HG03342 (cell line): ENCODE results near the gene CALU.
A peak's percentile ranks its signal among the peaks of the same experiment; 100 is the strongest.

ENCODE experiments used
- ATAC-seq: cut with Tn5 transposase; IDR thresholded peaks from one replicate; pipeline ENCODE4 v1.9.1; 2021; ENCODE audit warnings: mild to moderate bottlenecking, moderate library complexity; ENCODE audit not compliant: unreplicated experiment

Gene CALU

DNA sequence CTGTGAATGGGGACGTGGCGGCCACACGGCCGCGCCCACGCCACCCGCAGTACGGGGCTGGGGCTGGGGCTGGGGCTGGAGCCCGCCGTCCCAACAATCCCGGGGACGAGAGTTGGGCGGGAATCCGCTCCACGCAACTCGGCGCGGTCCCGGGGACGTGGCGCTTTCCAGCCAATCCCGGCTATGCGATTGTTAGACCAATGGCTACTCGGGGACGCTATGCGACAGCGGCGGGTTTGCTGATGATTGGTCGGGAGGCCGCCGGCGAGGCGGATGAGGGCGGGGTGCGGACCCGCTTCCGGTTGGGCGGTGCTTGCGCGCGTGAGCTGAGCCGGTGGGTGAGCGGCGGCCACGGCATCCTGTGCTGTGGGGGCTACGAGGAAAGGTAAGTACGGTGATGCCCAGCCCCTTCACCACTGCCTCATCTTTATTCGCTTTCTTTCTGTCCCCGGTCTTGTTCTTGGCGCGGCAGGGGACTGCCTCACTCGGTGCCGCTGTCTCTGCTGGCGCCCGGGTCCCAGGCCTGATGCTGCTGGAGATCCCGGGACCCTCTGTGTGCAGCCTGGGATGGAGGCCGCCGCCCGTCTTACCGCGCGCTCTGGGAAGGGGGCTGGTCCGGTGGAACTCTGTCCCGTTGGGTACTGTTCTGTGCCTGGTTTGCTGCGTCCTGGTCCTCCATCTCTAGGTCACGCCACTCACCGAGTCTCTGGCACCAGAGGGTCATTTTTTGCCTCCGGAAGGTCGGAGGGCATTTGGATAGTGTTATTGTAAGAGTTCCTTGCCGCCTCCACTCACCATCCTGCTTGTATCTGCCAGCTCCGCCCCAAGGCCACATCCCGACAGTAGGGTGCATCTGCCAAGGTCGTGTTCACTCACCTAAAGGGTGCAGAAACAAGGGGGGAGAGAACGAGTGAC, at the start of gene CALU:
CALU (plus strand) TSS at position 312 of the 915 bp plus-strand sequence. CDS start 9,225 bp downstream, outside the sequence.
- peak; percentile 98 for ATAC-seq

DNA sequence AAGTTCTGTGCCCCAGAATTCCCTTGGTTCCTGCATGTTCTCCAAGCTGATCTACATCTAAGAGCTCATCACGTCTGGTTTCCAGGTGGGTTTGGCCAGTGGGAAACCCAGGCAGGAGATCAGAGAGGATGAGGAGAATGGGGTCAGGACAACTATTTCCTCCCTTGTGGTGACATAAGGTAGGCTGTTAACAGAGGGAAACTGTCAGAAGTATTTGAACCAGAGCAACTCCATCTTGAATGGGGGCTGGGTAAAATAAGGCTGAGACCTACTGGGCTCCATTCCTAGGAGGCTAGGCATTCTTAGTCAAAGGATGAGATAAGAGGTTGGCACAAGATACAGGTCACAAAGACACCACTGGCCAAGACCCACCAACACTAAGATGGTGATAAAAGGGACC, 47.9 kb upstream of the CALU start:
- ATAC-seq = no peak

DNA sequence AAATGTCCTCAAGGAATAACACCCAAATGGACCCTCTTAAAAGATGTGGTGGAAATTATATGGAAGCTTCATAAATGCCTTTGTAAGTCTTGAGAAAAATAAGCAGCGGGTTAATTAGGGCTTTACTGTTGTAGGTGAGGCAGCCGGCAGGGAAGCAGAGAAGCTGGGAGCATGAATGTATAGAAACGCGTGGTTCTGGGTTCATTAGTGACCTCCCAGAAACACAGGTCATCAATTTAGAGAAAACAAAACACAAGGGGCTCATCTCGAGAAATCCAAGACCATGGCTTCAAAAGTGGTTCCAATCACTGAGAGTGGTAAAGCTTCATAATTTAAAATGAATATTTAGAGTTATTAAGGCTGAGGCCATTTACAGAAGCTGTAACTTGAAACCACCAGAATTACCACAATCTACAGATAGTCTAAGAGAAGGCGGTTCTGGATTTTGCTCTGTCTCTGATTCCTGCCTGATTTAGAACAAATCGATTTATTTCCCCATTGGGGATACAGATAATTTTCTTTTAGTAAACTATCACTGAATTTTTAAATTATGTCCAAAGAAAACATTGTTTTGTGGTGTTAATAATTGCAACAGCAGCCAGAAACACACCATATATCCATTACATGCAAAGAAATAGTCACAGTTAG, 46.4 kb upstream of the CALU start:
- ATAC-seq = no peak

DNA sequence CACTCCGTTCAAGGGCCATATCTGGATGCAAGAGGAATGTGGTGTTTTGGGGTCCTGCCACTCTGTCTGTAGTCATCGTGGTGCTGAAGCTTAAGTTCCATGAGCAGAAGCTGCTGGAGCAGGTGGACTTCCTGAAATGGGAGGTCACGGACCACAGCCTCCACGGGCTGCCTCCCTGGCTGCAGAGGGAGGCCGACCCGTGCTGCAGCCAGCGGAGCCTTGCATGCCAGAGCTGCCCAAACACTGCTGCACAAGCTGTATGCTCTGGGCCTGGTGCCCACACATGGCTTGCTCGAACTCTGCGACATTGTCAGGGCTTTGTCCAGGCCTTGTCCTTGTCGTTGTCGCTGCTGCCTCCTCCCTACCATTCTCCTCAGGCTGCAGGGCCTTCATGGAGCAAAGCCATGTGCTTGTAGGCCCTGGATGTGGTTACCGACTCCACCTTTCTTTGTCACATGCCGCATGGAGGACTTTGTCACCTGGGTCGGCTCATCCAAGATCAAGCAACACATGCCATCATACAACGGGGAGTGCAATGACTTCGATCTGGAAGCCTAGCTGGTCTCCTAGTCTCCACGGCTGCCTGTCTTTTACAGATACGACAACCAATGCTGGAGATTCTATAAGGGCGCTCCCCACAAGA, 45.7 kb upstream of the CALU start:
- no peak for ATAC-seq

DNA sequence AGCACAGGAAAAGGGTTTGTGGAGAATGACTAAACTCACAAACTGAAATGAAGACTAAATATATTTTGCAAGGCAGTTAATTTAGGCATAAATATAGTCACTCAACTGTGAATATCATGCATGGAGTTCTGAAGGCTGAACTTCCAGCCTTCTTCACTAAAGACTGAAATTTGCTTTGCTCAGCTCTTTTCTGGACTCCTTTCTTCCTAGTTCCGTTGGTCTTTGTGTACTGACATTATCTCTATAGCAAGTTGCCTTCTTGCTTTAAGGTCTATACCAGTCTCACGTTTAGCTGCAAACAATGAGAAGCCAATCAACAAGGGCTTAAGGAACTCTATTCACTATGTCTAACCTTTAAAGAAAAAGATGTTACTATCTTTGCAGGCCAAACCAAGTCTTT, 44.4 kb upstream of the CALU start:
- ATAC-seq = no peak

DNA sequence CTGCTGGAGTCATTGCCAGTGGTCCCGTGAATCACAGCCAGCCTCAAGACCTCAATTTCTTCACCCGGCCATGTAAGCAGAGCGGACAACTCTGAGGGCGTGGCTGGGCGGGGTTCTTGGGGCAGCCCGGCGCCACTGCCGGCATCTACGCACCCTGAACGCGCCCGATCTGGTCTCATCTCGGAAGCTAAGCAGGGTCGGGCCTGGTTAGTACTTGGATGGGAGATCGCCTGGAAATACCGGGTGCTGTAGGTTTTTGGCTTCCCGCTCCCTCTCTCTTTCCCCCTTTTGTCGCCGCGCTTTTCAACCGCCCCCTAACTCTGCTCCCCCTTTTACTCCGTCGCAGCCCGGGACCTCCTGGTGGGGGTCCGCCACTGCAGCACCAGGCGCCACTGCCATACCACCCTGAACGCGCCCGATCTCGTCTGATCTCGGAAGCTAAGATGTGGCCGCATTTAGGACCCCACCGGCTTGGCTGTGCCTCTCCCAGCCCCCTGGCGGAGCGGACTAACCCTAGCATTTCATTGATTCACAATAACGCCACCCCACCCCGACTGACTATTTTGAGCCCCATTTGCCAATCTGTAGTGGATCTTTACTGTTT, 41.8 kb upstream of the CALU start:
- ATAC-seq = peak; percentile 47

DNA sequence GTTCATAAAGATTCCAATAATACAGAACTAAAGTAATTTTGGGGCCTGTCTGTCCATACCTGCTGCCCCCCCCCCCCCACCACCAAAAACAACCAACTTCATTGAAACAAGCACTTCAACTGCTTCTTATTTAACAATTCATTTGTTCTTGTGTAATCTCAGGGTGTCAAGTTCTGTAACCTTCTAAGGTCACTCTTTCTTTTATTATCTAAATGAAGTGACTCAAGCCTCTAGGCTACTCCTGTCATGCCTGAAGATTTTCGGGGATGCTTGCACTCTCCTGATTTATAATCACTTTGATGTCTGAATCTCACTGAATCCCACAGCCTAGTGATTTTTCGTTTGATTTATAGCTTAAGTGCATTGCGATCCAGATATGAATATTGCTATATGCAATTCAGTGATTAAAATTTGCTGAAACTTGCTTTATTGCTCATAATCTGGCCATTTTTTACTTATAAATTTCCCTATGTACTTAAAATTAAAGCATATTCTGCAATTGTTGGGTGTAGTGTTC, 39.9 kb upstream of the CALU start:
- ATAC-seq = no peak

DNA sequence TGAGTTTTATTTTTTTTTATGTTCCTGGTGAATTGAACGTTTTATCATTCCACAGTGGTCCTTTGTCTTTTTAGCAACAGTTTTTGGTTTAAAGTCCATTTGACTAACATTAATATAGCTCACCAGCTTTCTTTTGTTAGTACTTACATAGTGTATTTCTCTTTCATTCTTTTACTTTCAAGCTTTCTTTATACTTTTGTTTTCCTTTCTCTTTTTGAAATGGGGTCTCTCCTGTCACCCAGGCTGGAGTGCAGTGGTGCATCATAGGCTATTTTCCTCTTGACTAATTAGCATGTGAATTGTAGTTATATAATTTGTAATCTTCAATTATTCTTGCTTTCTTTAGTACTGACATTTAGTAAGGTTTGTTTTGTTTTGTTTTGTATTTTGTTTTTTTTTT, 39.3 kb upstream of the CALU start:
- no peak for ATAC-seq

DNA sequence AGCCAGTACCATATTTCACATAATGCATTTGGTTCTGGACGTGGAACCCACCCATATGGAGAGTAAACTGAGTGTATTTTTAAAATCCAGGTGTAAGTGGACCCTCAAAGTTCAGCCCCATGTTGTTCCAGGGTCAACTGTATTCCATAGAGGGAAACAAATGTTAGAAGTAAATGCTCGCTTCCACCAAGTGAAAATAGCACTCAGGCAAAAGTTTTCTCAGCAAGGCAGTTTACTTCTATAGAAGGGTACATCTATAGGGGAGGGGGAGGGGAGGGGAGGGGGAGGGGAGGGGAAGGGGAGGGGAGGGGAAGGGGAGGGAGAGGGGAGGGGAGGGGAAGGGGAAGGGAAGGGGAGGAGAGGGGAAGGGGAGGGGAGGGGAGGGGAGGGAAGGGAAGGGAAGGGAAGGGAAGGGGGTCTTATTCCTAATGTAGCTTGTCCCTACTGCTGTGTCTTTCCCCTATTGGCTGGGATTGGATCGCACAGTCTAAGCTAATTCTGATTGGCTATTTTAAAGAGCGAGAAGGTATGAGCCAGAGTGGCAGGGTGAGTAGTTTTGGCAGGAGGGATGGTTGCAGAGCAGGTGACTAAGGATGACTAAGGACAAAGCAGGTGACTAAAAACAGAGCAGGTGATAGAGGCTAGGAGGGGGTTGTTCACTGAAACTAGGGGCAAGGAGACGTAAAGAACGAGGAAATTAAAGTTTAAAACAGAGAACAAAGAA, 37.9 kb upstream of the CALU start:
- ATAC-seq = no peak

DNA sequence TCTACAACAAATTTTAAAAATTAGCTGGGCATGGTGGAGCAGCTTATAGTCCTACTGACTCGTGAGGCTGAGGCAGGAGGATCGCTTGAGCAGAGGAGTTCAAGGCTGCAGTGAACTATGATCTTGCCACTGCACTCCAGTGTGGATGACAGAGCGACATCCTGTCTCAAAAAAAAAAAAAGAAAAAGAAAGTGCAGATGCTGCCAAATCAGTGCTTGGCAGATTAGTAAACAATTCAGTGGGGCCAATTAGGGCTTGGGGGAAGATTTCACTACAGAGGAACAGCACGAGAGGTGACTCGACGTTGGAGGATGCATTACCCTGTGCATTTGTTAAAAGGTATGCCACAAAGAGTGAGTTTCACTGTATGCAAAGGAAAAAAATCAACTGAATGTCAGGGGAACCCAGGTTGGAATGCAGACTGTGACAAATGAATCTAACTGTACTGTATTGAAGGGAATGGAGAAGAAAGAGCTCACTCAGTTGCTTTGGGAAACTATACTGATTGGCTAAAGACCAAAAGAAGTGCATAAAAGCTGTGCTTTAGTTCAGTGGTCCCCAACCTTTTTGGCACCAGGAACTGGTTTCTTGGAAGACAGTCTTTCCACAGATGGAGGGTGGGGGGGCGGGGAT, 35.4 kb upstream of the CALU start:
- no peak for ATAC-seq

DNA sequence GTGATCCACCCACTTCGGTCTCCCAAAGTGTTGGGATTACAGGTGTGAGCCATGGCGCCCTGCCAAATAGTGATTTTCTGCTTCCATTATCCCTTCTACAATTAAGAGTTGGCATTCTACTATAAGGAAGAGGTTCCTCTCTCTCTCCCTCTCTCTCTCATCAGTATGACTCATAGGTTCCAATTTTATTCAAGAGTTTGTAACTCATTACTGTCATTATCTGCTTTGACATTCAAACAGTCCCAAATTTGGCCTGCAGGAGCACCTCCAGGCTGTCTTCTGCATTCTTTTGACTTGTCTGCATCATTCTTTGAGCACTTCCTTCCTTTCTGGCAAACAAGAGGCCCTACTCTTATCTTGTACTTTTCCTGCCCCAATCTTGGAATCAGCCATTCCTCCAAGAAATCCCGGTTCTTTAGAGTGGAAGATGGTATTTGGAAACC, 33.2 kb upstream of the CALU start:
- no peak for ATAC-seq

DNA sequence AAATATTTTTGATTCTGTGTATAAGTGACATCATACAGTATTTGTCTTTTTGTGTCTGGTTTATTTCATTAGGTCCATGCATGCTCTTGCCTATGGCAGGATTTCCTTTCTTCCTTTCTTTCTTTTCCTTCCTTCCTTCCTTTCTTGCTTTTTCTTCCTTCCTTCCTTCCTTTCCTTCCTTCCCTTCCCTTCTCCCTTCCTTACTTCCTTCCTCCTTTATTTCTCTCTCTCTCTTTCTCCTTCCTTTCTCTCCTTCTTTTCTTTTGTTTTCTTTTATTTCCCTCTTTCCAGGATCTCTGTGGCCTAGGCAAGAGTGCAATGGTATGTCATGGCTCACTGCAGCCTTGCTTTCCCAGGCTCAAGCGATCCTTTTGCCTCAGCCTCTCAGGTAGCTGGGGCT, 31.4 kb upstream of the CALU start:
- no peak for ATAC-seq

DNA sequence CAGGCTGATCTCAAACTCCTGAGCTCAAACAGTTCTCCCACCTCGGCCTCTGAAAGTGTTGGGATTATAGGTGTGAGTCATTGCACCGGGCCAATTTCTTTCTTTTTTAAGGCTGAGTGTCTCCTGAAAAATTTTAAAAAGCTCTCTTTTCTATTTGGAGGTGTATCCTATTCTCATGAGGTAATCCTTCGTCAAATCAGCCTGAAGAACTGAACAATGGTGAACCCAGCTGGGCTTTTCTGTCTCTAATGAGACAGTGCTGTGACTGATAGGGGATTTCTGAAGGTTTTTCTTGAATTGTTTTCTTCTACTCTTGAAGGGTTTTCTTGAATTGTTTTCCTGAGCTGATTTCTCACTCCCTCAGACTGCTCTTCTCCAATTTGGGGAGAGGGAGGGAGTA, 30.9 kb upstream of the CALU start:
- no peak for ATAC-seq

DNA sequence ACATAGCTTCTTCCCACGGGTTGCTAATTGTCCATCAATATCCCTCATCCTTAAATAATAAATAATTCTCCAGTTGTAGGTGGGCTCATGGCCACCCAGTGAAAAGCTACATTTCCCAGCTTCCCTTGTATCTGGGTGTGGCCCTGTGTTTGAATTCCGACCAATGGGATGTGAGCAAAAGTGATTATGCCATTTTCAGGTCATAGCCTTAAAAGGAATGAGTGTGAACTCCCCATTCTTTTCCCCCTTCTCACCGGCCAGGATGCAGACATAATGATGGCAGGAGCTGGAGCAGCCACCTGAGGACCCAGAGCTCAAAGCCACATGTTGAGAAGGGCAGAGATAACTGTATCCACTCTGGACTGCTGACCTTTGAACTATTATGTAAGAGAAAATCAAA, 30.3 kb upstream of the CALU start:
- ATAC-seq = no peak

DNA sequence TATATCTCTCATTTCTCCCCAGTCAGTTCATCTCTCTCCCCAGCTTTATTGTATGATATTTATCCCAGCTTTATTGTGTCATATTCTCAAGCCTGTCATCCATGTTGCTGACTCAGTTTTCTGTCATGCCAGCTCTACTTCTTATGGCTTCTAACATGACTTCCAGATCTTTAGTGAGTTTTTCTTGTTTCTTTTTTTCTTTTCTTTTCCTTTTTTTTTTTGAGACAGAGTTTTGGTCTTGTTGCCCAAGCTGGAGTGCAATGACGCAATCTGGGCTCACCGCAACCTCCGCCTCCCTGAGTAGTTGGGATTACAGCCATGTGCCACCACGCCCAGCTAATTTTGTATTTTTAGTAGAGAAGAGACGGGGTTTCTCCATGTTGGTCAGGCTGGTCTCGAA, 28.7 kb upstream of the CALU start:
- ATAC-seq = no peak

DNA sequence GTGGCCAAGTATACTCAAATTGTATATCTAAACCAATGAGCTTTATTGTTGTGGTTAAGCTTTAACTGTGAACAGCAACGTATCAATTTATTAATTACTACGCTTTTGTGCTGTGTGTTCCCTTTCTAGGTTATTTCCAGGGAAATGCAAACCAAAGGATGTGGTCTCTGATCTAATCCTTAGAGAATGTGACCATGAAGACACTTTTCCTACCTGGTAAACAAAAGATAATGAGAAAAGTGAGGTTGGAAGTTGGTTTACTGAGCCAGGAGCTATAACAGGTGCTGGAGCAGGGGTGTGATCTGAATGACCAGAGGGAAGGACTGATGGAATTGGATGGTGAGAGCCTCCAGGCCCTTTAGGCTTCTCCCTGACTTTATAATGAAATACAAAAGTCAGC, 25.4 kb upstream of the CALU start:
- no peak for ATAC-seq

DNA sequence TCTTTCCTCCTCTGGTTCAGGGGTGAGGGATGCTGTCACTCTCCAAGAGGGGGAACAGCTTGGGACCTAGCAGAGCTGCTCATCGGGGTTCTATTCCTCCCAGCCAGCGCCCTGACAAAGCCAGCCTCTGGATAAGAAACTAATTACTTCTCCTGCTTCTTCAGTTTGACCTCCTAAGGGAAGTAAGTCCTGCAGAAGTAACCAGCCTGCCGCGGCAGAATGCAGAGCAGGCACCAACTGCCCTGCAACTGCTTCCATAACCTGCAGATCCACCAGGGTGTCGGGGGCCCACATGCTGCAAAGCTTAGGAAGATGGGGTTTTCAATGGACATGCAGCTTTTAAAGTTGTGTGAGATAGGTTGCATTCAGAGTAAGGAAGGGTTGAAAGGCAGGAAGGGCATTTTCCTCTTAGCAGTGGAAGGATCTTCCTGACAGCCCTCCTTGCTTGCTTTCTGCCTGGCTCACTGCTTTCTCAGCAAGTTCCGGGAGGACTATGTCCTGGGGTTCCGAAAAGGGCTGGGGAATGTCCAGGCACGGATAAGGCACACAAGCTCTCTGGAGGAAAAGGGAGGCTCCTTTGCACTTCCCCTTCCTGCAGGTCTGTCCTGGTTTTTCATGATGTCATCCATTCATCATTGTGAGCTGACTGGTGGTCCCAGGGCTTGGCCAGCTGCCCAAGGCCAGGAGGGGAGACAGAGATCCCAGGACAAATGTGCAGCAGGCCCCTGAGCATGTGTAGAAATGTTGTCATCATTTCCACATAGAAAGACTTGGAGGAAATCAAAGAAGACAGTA, 24.3 kb upstream of the CALU start:
- no peak for ATAC-seq

DNA sequence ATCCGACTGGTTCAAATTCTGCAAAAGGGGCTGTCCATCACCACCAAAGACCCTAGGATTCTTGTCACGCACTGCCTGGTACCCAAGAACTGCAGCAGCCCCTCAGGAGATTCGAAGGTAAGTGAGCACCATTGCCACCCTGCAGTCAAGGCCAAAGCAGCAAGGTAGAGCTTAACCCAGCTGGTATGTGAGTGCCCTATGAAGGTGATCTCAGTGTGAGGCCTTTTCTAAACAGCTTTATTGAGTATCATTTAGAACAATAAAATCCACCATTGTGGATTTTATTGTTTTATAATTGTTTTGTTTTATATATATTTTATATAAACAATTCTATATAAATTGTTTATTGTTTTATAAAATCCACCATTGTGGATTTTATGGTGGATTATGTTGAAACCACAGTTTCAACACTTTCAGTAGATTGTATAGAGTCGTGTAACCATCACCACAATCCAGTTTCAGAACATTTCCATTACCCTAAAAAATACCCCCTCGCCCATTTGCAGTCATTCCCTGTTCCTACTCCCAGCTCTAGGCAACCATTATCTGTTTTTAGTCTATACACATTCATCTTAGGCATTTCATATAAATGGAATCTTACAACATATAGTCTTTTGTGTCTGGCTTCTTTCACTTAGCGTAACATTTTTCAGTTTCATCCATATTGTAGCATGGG, 20.1 kb upstream of the CALU start:
- no peak for ATAC-seq

DNA sequence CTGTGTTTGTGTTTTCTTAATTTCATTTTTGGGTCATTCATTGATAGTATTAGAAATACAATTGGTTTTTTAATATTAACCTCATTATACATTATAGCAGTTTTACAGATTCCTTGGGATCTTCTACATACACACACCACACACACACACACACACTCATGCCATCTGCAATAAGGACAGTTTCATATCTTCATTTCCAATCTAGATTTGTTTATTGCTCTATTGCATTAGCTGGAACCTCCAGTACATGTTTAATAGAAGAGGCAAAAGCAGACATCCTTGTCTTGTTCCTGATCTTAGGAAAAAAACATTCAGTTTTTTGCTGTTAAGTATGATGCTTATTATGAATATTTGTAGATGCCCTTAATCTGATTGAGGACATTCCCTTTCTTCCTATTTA, 17.8 kb upstream of the CALU start:
- ATAC-seq = no peak
